ENCODE measurements around the gene SLC38A10. TPM values are rescaled to one million over a fixed set of nuclear protein-coding genes. Genes with fewer than 3 reads are reported as not detected.
"Not testable (repeated sequence)": the region's sequence is repeated elsewhere in the genome, so short reads cannot be mapped to it uniquely, and the experiment has no call there.

SLC38A10 gene
- total RNA-seq, 1 donor from 2014 or later: 71.6 TPM

DNA sequence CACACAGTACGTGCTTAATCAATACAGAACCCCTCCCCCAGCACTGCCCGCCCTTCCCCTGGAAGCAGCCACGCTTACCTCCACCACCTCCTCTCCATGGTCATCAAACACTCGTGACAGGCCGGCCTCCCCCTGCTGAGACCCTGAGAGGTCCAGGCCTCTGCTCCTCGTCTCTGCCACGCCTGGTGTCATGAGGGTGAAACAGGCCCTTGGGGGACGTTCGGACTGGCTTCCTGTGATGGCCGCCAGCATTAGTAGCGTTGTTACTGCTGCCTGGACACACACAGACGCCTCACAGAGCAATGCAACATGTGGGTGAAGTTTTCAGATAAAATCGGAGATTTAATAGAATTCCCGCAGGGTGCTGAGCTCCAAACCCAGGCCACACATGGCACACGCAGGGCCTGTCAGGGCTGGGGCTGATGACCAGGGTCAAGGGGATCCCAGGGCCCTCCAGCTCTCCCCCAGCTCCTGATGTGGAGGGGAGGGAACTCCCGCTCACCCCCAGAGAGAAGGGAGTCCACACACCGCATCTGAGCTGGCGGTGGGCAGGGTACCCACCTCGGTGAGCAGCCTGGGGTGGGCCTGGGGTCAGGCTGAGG lies 15.9 kb upstream of the SLC38A10 start:
- H3K4me3 ChIP-seq (ENCODE audit: low read depth, low read length): no peak overlapping the region
- DNase-seq (ENCODE audit: low read depth): no peak
- TF ChIP-seq, protein P1, sequence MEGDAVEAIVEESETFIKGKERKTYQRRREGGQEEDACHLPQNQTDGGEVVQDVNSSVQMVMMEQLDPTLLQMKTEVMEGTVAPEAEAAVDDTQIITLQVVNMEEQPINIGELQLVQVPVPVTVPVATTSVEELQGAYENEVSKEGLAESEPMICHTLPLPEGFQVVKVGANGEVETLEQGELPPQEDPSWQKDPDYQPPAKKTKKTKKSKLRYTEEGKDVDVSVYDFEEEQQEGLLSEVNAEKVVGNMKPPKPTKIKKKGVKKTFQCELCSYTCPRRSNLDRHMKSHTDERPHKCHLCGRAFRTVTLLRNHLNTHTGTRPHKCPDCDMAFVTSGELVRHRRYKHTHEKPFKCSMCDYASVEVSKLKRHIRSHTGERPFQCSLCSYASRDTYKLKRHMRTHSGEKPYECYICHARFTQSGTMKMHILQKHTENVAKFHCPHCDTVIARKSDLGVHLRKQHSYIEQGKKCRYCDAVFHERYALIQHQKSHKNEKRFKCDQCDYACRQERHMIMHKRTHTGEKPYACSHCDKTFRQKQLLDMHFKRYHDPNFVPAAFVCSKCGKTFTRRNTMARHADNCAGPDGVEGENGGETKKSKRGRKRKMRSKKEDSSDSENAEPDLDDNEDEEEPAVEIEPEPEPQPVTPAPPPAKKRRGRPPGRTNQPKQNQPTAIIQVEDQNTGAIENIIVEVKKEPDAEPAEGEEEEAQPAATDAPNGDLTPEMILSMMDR (conservative IDR thresholded peaks at IDR 0.05; ENCODE audit: low read depth, low read length): no peak

DNA sequence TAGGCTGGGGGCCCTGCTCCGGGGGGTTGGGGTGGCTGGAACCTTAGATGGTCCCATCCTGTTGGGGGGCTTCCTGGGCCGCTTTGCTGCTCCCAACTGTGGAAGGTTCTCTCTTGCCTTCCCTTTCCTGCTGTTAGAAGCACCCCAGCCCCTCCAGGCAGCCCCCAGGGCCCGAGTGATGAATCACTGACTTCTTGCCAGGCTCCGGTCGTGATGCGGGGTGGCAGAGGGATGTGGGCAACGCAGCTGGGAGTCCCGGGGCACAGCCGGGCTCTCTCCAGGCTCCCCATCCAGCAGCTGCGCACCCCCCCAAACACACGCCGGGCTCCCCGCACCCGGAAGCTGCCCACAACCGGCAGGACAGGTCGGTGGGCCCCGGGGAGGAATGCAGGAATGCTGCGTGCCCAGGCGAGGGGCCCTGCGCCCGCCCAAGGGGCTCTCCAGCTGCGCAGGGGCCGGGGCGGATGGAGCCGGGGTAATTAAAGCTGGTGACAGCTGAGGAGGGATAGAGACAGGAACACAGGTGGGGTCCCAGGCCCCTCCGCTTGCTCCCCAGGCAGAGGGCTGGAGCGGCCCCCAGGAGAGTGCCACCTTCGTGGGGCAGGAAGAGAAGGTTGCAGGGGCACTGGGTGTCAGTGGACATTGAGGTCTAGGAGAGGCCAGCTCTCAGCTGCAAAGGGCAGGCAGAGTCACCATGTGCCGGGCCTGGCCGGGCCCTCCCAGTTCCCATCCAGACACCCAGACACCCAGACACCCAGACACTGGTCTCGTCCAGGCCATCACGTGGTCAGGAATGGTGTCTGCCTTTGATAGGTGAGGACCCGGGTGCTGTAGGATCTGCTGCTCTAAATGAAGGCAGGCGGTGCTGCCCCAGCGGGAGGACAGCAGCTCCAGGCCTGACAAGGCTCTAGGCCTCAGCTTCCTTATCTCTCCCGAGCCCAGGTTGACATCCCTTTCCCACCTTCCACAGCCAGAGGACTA lies 15.0 kb upstream of the SLC38A10 start:
- TF ChIP-seq, protein P1 (conservative IDR thresholded peaks at IDR 0.05; ENCODE audit: low read depth, low read length): no peak
- H3K4me3 ChIP-seq (ENCODE audit: low read depth, low read length): no peak overlapping the region
- DNase-seq (ENCODE audit: low read depth): no peak

DNA sequence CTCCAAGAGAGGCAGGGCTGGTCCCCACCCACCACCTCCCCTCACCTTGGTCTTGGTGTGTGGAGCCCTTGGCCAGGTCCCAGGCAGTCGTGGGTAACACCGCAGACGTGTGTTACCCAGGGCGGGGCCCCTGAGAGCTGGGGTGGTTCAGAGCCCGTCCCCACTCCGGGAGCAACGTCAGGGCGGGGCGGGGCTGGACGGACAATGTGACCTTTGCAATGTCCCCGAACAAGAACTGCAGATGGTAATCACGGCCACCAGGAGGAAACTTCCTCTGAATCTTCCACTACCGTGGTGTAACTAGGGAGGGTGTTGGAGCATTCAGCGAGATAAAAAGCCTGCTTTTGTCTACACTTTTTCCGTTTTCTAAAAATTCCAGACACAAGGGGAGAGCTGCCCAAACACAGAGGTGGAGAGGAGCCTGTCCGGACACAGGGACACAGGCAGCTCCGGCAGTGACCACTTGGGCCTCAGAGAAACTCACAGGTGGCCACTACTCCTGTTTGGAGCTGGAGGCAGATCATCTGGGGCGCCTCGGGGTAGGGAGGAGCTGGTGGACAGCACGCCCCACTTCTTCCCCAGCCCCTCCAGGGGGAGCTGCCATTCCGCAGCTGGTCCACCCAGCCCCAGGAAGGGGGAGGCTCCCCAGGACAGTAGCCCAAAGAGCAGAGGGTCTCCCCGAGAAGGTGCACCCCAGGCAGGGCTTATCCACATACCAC lies 14.2 kb upstream of the SLC38A10 start:
- TF ChIP-seq, protein P1 (conservative IDR thresholded peaks at IDR 0.05; ENCODE audit: low read depth, low read length): peak; percentile 46
- no peak for DNase-seq (ENCODE audit: low read depth)
- peak overlapping the region; percentile 52 for H3K4me3 ChIP-seq (ENCODE audit: low read depth, low read length)

DNA sequence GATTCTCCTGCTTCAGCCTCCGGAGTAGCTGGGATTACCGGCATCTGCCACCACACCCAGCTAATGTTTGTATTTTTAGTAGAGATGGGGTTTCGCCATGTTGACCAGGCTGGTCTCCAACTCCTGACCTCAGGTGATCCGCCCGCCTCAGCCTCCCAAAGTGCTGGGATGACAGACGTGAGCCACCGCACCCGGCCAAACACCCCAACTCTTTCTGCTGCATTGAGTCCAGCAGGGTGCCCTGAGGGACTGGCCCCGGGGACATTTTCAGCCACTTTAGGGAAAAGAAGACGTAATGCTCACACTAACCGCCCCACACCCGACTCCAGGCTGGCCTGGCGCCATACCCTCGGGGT lies 13.7 kb upstream of the SLC38A10 start:
- peak overlapping the region; percentile 52 for H3K4me3 ChIP-seq (ENCODE audit: low read depth, low read length)
- not testable (repeated sequence) for DNase-seq (ENCODE audit: low read depth)

DNA sequence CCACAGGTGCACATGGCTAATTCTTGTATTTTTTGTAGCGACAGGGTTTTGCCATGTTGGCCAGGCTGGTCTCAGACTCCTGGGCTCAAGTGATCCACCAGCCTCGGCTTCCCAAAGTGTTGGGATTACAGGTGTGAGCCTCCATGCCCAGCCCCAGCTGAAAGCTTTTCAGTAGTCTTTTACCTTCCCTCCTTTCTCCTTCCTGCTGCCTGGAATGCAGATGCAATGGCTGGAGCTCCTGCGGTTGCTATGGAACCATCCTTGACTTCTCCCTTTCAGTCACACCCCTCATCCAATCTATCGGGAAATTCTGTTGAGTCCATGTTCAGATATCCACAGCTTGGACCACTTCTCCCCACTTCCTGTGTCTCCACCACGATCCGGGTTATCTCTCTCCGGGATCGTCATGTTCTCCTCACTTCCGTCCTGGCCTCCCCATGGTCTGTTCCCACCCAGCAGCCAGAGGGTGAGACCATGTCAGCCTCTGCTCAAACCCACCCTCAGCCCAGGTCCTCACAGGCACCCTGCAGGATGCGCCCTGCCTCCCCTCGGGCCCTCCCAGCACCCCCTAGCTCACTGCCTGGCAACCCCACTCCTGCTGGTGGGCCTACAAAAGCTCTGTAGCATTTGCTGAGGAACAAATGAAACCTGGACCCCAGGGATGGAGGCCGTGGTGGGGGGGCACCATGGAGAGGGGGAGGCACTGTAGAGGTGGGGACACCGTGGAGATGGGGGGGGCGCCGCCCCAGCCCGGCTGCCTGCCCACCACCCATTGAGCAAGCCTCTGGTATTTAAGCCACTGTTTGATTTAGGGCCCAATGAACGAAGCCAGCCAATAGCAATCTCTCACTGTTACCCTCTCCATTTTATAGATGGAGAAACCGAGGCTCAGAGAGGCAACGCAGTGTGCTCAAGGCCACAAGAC lies 12.8 kb upstream of the SLC38A10 start:
- no peak overlapping the region for H3K4me3 ChIP-seq (ENCODE audit: low read depth, low read length)
- TF ChIP-seq, protein P1 (conservative IDR thresholded peaks at IDR 0.05; ENCODE audit: low read depth, low read length): no peak
- no peak for DNase-seq (ENCODE audit: low read depth)

DNA sequence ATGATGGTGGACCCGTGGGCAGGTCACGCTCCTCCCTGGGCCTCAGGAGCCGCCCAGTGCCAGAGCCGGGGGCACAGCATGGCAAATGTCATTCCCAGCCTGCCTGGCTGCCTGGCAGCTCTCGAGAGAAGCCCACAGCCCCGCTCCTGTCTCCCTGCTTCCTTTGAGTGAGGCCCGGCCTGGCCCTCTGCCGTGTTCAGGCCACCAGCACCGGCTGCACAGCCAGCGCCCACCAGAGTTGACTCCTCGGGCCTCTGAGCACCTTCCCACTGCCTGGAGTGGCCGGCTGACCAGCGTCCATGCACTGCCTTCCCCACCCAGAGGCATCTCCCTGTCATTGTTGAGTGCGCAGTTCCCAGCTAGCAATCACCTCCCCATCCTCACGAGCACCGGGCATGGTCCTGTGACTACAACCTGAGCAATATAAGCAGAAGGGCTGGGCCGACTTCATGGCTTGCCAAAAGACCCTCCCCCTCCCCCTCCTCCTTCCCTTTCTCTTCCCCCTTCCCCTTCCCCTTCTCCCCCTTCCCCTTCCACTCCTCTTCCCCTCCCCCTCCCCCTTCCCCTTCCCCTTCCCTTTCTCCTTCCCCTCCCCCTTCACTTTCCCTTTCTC lies 11.9 kb upstream of the SLC38A10 start:
- TF ChIP-seq, protein P1 (conservative IDR thresholded peaks at IDR 0.05; ENCODE audit: low read depth, low read length): no peak
- no peak for DNase-seq (ENCODE audit: low read depth)
- H3K4me3 ChIP-seq (ENCODE audit: low read depth, low read length): no peak overlapping the region
